Esophagus muscularis mucosa (tissue), 4 donors: Measurements from ENCODE around the gene GAREM1. TPM values are rescaled to one million over a fixed set of nuclear protein-coding genes. Genes with fewer than 3 reads are reported as not detected.

Source experiments
- DNase-seq: peaks from one replicate; pipeline ENCODE4 v3.0.0-alpha.2; 2017; ENCODE audit errors: extremely low spot score
- H3K27ac ChIP-seq, 4 donors: fragments of 200-600 bp; sonication (generic); replicated peaks in 1 of 4; 1 replicate in 3 of 4; 2 replicates in 1 of 4; pipeline ENCODE4 v1.5.1; 2016 to 2019; ENCODE audit warnings: mild to moderate bottlenecking in 1 of 4
- H3K27me3 ChIP-seq, 4 donors: fragments of 200-600 bp; sonication (generic); one replicate each; pipeline versions ENCODE4 v1.5.1 to v1.6.0; 2016 to 2019
- H3K36me3 ChIP-seq, 4 donors: fragments of 200-600 bp; sonication (generic); one replicate each; pipeline ENCODE4 v1.5.1; 2016 to 2019
- H3K4me1 ChIP-seq, 4 donors: fragments of 200-600 bp; sonication (generic); one replicate each; pipeline ENCODE4 v1.5.1; 2016 to 2019
- H3K4me3 ChIP-seq, 4 donors: fragments of 200-600 bp; sonication (generic); 1 replicate in 2 of 4; 2 replicates in 2 of 4; pipeline ENCODE4 v1.5.1; 2016 to 2019; ENCODE audit warnings: mild to moderate bottlenecking in 4 of 4, moderate library complexity in 1 of 4
- H3K9me3 ChIP-seq, 4 donors: fragments of 200-600 bp; sonication (generic); 1 replicate in 3 of 4; 2 replicates in 1 of 4; pipeline ENCODE4 v1.5.1; 2016 to 2019
- CTCF ChIP-seq, 3 experiments: fragments of 200-600 bp in 2 of 3; fragments of 450-650 bp in 1 of 3; sonication (generic) in 2 of 3; IDR thresholded peaks; one replicate each; pipeline ENCODE4 v1.5.1; 2017 to 2019; ENCODE audit warnings: antibody characterized with exemption in 3 of 3, mild to moderate bottlenecking in 2 of 3, moderate library complexity in 1 of 3
- EP300 ChIP-seq: sonication (generic); formaldehyde crosslinking; IDR thresholded peaks from one replicate; pipeline ENCODE4 v1.6.1; 2017; ENCODE audit warnings: antibody characterized with exemption
- POLR2A ChIP-seq: fragments of 450-650 bp; IDR thresholded peaks from one replicate; pipeline ENCODE4 v1.6.1; 2017; ENCODE audit warnings: antibody characterized with exemption, moderate library complexity, mild to moderate bottlenecking, low read depth
- POLR2AphosphoS5 ChIP-seq, 2 donors: sonication (generic); formaldehyde crosslinking; IDR thresholded peaks; one replicate each; pipeline ENCODE4 v1.6.1; 2017; ENCODE audit warnings: antibody characterized with exemption in 2 of 2
- WGBS: methylation state at CpG from one replicate; pipeline ENCODE4 v1.1.5; 2018; 5-methylcytosine and 5-hydroxymethylcytosine counted together
- intact Hi-C: fragments of 100-400 bp; cut with DNase I; formaldehyde crosslinking; loops from one replicate; pipeline ENCODE4 v1.15.1; 2023
- total RNA-seq, 4 donors: library from RNA; depleted of rRNA; stranded (reverse); fragments of >200 nt; gene quantifications; one replicate each; pipeline versions ENCODE4 v1.1.0 to v1.2.1, GENCODE V29; 2016

Gene GAREM1
- total RNA-seq, 4 donors from 2014 or later: 7.0 to 11.6 (median 9.8) TPM

GRCh38 chr18:32454593-32454992 is 16.1 kb downstream of the GAREM1 start:
- no peaks in the 10 kb centered on the region for H3K27me3 ChIP-seq
- H3K27ac ChIP-seq: peak overlapping the region in 2 of 4 donors; percentile 5 to 11
- intact Hi-C loops: loop anchor here (2.0 kb wide), 1 partner anchor 14 kb away; no protein-coding TSS in a partner anchor

GRCh38 chr18:32450874-32451273 is 19.8 kb downstream of the GAREM1 start:
- TF ChIP-seq POLR2A (no peak), EP300 (no peak), CTCF (IDR thresholded peaks at IDR 0.05) (no peak), POLR2AphosphoS5 (IDR thresholded peaks at IDR 0.05) (no peak)
- no peaks in the 10 kb centered on the region for H3K36me3 ChIP-seq
- DNase-seq: no peak
- no peaks in the 10 kb centered on the region for H3K9me3 ChIP-seq
- no peaks in the 10 kb centered on the region for H3K27me3 ChIP-seq
- no peak overlapping the region for H3K27ac ChIP-seq
- no peak overlapping the region for H3K4me3 ChIP-seq
- intact Hi-C loops: no loop called here
- peaks cover 14 to 34% (median 20%) of the 10 kb centered on the region in 4 donors for H3K4me1 ChIP-seq

More at GRCh38 chr18:32454593-32454992, 16.1 kb downstream of the GAREM1 start:
- no peak for DNase-seq
- WGBS: 25% methylated on average over 1 of the region's 1 CpG
- H3K9me3 ChIP-seq: no peaks in the 10 kb centered on the region
- TF ChIP-seq POLR2A (no peak), CTCF (IDR thresholded peaks at IDR 0.05) (no peak), EP300 (no peak), POLR2AphosphoS5 (IDR thresholded peaks at IDR 0.05) (no peak)
- no peak overlapping the region for H3K4me3 ChIP-seq
- no peaks in the 10 kb centered on the region for H3K36me3 ChIP-seq
- peaks cover 12 to 32% (median 29%) of the 10 kb centered on the region in 4 donors for H3K4me1 ChIP-seq

GRCh38 chr18:32450026-32450691 is 20.5 kb downstream of the GAREM1 start:
- DNase-seq: no peak
- H3K9me3 ChIP-seq: no peaks in the 10 kb centered on the region
- H3K36me3 ChIP-seq: no peaks in the 10 kb centered on the region
- 87% methylated on average over 3 of the region's 3 CpGs for WGBS
- no peaks in the 10 kb centered on the region for H3K27me3 ChIP-seq
- intact Hi-C loops: no loop called here
- TF ChIP-seq EP300 (no peak), CTCF (IDR thresholded peaks at IDR 0.05) (no peak), POLR2AphosphoS5 (IDR thresholded peaks at IDR 0.05) (no peak), POLR2A (no peak)
- peaks cover 9 to 29% (median 14%) of the 10 kb centered on the region in 4 donors for H3K4me1 ChIP-seq
- no peak overlapping the region for H3K27ac ChIP-seq
- no peak overlapping the region for H3K4me3 ChIP-seq

GRCh38 chr18:32446780-32447179 is 23.9 kb downstream of the GAREM1 start:
- intact Hi-C loops: no loop called here
- Histone ChIP-seq H3K27me3 (no peaks in the 10 kb centered on the region), H3K4me3 (no peak overlapping the region), H3K9me3 (no peaks in the 10 kb centered on the region), H3K27ac (no peak overlapping the region), H3K36me3 (no peaks in the 10 kb centered on the region), H3K4me1 (peaks cover 4 to 29% (median 12%) of the 10 kb centered on the region in 4 donors)
- TF ChIP-seq POLR2A (no peak), CTCF (IDR thresholded peaks at IDR 0.05) (no peak), EP300 (no peak), POLR2AphosphoS5 (IDR thresholded peaks at IDR 0.05) (no peak)
- DNase-seq: no peak
- 70% methylated on average over 3 of the region's 3 CpGs for WGBS

- no peaks in the 10 kb centered on the region for H3K27me3 ChIP-seq
- H3K4me3 ChIP-seq: no peak overlapping the region
- no peak for DNase-seq
- intact Hi-C loops: no loop called here
- no peaks in the 10 kb centered on the region for H3K36me3 ChIP-seq
- H3K27ac ChIP-seq: no peak overlapping the region
- TF ChIP-seq EP300: no peak
- TF ChIP-seq POLR2A: no peak
- no peak for TF ChIP-seq POLR2AphosphoS5 (IDR thresholded peaks at IDR 0.05)
- peaks cover 8 to 31% (median 16%) of the 10 kb centered on the region in 4 donors for H3K4me1 ChIP-seq
- WGBS: 89% methylated on average over 1 of the region's 1 CpG
- no peaks in the 10 kb centered on the region for H3K9me3 ChIP-seq
These were observed 24.8 kb downstream of the GAREM1 start for GRCh38 chr18:32445846-32446245.
